ENCODE results near the gene OARD1.
"Not testable (repeated sequence)": the region's sequence is repeated elsewhere in the genome, so short reads cannot be mapped to it uniquely, and the experiment has no call there.

OARD1 gene

GRCh38 chr6:41071923-41072835 lies at the start of gene OARD1:
OARD1 (minus strand) TSS chr6:41072356; CDS start chr6:41071634, 722 bp downstream.
- DNase-seq (ENCODE audit: low spot score): peak; percentile 91

- no peak for DNase-seq (ENCODE audit: low spot score)
Measured at GRCh38 chr6:41120058-41120457, 47.9 kb upstream of the OARD1 start.

GRCh38 chr6:41119508-41119907 lies 47.4 kb upstream of the OARD1 start:
- DNase-seq (ENCODE audit: low spot score): no peak

GRCh38 chr6:41115027-41115426 lies 42.9 kb upstream of the OARD1 start:
- not testable (repeated sequence) for DNase-seq (ENCODE audit: low spot score)

- DNase-seq (ENCODE audit: low spot score): no peak
Measured at GRCh38 chr6:41111017-41111416, 38.9 kb upstream of the OARD1 start.

- DNase-seq (ENCODE audit: low spot score): no peak
Measured at GRCh38 chr6:41103847-41104246, 31.7 kb upstream of the OARD1 start.

- DNase-seq (ENCODE audit: low spot score): no peak
Measured at GRCh38 chr6:41100871-41101287, 28.7 kb upstream of the OARD1 start.

GRCh38 chr6:41098366-41098765 lies 26.2 kb upstream of the OARD1 start:
- DNase-seq (ENCODE audit: low spot score): no peak

- no peak for DNase-seq (ENCODE audit: low spot score)
Measured at GRCh38 chr6:41097467-41098090, 25.4 kb upstream of the OARD1 start.

GRCh38 chr6:41093729-41094128 lies 21.6 kb upstream of the OARD1 start:
- DNase-seq (ENCODE audit: low spot score): no peak

- DNase-seq (ENCODE audit: low spot score): peak; percentile 40
Measured at GRCh38 chr6:41092421-41093140, 20.4 kb upstream of the OARD1 start.

- no peak for DNase-seq (ENCODE audit: low spot score)
Measured at GRCh38 chr6:41090841-41091761, 18.9 kb upstream of the OARD1 start.

- DNase-seq (ENCODE audit: low spot score): no peak
Measured at GRCh38 chr6:41088451-41088850, 16.3 kb upstream of the OARD1 start.

GRCh38 chr6:41085182-41085581 lies 13.0 kb upstream of the OARD1 start:
- DNase-seq (ENCODE audit: low spot score): no peak

GRCh38 chr6:41083072-41083471 lies 10.9 kb upstream of the OARD1 start:
- no peak for DNase-seq (ENCODE audit: low spot score)

- no peak for DNase-seq (ENCODE audit: low spot score)
Measured at GRCh38 chr6:41080621-41081020, 8.5 kb upstream of the OARD1 start.

GRCh38 chr6:41079080-41079479 lies 6.9 kb upstream of the OARD1 start:
- no peak for DNase-seq (ENCODE audit: low spot score)

- DNase-seq (ENCODE audit: low spot score): no peak
Measured at GRCh38 chr6:41078101-41078500, 5.9 kb upstream of the OARD1 start.

- no peak for DNase-seq (ENCODE audit: low spot score)
Measured at GRCh38 chr6:41077536-41077935, 5.4 kb upstream of the OARD1 start.

- DNase-seq (ENCODE audit: low spot score): no peak
Measured at GRCh38 chr6:41075651-41076626, 3.8 kb upstream of the OARD1 start.

Measured in D341Med (cell line).